GM23338 (cell line): ENCODE data around the gene GALNT9.

Experiments used
- CREB1 ChIP-seq: fragments of 250-450 bp; sonication (Bioruptor Pico); IDR thresholded peaks from 2 replicates; pipeline ENCODE4 v1.5.0; 2020; ENCODE audit warnings: low read depth, mild to moderate bottlenecking, moderate library complexity
- EZH2 ChIP-seq: fragments of 200-600 bp; sonication (generic); IDR thresholded peaks from one replicate; pipeline ENCODE4 v1.8.0; 2017; ENCODE audit warnings: antibody characterized with exemption, mild to moderate bottlenecking, low read depth; ENCODE audit not compliant: unreplicated experiment
- EZH2phosphoT487 ChIP-seq: fragments of 200-600 bp; sonication (generic); IDR thresholded peaks from one replicate; pipeline ENCODE4 v1.8.1; 2018; ENCODE audit warnings: antibody characterized with exemption; ENCODE audit not compliant: unreplicated experiment
- POLR2AphosphoS5 ChIP-seq: IDR thresholded peaks from 2 replicates; pipeline ENCODE4 v1.6.1; 2016; ENCODE audit warnings: antibody characterized with exemption, low read depth
- STAT1 ChIP-seq: IDR thresholded peaks from one replicate; pipeline ENCODE4 v1.6.1; 2016; ENCODE audit warnings: antibody characterized with exemption; ENCODE audit not compliant: unreplicated experiment
- ZNF331 ChIP-seq: fragments of 250-450 bp; sonication (Bioruptor Pico); IDR thresholded peaks from 2 replicates; pipeline ENCODE4 v1.5.0; 2020; ENCODE audit warnings: low read depth, mild to moderate bottlenecking, moderate library complexity
- TF ChIP-seq, protein P1 (sequence below), 2 experiments: fragments of 200-600 bp in 1 of 2; sonication (generic) in 1 of 2; conservative IDR thresholded peaks; 2 replicates each; pipeline versions ENCODE4 v1.5.1 to v1.6.1; 2016 to 2017; ENCODE audit warnings: antibody characterized with exemption in 2 of 2, low read depth in 2 of 2, mild to moderate bottlenecking in 2 of 2, moderate library complexity in 1 of 2
- TF ChIP-seq, protein P2 (sequence below): IDR thresholded peaks from one replicate; pipeline ENCODE4 v1.6.1; 2018; ENCODE audit warnings: antibody characterized with exemption; ENCODE audit not compliant: unreplicated experiment
- TF ChIP-seq, protein P3 (sequence below): IDR thresholded peaks from 2 replicates; pipeline ENCODE4 v1.6.1; 2016; ENCODE audit warnings: antibody characterized with exemption

DNA sequence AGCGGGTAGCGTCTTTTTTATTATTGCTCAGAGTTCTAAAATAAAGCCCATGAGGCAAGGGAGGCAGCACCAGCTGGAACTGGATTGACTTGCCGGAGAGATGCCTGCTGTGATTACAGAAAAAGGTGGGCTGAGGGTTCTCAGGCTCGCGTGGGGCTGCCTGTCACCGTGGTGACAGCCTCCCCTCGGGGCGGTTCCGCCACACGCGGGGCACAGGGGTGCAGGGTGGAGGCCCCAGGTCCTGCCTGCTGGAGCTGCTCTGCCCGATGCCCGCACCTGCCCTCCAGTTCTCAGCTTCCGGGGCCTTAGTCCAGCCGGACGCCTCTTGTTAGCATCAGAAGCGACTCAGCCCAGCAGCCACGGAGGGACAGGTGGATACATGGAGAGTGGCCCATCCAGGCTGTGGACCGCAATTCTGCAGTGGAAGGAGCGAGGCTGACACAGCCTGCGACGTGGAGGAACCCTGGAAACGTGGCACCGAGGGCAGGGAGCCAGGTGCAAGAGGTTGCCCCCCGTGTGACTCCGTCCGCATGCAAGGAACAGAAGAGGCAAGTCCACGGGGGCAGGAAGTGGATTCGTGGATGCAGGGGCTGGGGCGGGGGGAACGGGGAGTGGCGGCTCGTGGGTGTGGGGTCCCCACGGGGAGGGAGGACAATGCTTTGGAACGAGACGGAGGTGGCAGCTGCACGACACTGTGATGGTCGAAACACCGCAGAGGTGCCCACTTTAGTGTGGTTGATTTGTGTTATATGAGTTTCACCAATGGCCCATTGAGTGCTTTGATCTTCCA, 79.5 kb downstream of the GALNT9 start:
- TF ChIP-seq, protein P1, sequence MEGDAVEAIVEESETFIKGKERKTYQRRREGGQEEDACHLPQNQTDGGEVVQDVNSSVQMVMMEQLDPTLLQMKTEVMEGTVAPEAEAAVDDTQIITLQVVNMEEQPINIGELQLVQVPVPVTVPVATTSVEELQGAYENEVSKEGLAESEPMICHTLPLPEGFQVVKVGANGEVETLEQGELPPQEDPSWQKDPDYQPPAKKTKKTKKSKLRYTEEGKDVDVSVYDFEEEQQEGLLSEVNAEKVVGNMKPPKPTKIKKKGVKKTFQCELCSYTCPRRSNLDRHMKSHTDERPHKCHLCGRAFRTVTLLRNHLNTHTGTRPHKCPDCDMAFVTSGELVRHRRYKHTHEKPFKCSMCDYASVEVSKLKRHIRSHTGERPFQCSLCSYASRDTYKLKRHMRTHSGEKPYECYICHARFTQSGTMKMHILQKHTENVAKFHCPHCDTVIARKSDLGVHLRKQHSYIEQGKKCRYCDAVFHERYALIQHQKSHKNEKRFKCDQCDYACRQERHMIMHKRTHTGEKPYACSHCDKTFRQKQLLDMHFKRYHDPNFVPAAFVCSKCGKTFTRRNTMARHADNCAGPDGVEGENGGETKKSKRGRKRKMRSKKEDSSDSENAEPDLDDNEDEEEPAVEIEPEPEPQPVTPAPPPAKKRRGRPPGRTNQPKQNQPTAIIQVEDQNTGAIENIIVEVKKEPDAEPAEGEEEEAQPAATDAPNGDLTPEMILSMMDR (conservative IDR thresholded peaks at IDR 0.05; ENCODE audit: low read depth in 2 of 2): no peak
- TF ChIP-seq ZNF331 (CRISPR knock-in tag) (no peak), EZH2 (no peak), STAT1 (no peak), CREB1 (no peak), EZH2phosphoT487 (no peak), POLR2AphosphoS5 (no peak)
- TF ChIP-seq, protein P2, sequence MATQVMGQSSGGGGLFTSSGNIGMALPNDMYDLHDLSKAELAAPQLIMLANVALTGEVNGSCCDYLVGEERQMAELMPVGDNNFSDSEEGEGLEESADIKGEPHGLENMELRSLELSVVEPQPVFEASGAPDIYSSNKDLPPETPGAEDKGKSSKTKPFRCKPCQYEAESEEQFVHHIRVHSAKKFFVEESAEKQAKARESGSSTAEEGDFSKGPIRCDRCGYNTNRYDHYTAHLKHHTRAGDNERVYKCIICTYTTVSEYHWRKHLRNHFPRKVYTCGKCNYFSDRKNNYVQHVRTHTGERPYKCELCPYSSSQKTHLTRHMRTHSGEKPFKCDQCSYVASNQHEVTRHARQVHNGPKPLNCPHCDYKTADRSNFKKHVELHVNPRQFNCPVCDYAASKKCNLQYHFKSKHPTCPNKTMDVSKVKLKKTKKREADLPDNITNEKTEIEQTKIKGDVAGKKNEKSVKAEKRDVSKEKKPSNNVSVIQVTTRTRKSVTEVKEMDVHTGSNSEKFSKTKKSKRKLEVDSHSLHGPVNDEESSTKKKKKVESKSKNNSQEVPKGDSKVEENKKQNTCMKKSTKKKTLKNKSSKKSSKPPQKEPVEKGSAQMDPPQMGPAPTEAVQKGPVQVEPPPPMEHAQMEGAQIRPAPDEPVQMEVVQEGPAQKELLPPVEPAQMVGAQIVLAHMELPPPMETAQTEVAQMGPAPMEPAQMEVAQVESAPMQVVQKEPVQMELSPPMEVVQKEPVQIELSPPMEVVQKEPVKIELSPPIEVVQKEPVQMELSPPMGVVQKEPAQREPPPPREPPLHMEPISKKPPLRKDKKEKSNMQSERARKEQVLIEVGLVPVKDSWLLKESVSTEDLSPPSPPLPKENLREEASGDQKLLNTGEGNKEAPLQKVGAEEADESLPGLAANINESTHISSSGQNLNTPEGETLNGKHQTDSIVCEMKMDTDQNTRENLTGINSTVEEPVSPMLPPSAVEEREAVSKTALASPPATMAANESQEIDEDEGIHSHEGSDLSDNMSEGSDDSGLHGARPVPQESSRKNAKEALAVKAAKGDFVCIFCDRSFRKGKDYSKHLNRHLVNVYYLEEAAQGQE: no peak
- TF ChIP-seq, protein P3, sequence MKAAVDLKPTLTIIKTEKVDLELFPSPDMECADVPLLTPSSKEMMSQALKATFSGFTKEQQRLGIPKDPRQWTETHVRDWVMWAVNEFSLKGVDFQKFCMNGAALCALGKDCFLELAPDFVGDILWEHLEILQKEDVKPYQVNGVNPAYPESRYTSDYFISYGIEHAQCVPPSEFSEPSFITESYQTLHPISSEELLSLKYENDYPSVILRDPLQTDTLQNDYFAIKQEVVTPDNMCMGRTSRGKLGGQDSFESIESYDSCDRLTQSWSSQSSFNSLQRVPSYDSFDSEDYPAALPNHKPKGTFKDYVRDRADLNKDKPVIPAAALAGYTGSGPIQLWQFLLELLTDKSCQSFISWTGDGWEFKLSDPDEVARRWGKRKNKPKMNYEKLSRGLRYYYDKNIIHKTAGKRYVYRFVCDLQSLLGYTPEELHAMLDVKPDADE: no peak
